Liver (tissue), 9 donors: Measurements from ENCODE around the gene CDKL5. TPM values are rescaled to one million over a fixed set of nuclear protein-coding genes. Genes with fewer than 3 reads are reported as not detected.

ENCODE experiments used
- DNase-seq: peaks from one replicate; pipeline ENCODE4 v3.0.0-alpha.2; 2017; ENCODE audit warnings: low spot score
- H3K27ac ChIP-seq, 2 donors: one replicate each; pipeline ENCODE4 v1.7.0; 2013; ENCODE audit warnings: inconsistent platforms in 2 of 2, low read length in 2 of 2, control low read depth in 1 of 2, low read depth in 1 of 2, mild to moderate bottlenecking in 1 of 2
- H3K27me3 ChIP-seq, 4 donors: one replicate each; pipeline versions ENCODE4 v1.6.1 to v1.7.0; 2013; ENCODE audit warnings: low read length in 3 of 4, inconsistent platforms in 1 of 4, mild to moderate bottlenecking in 1 of 4, moderate library complexity in 1 of 4; ENCODE audit not compliant: control insufficient read depth in 4 of 4, insufficient read depth in 4 of 4
- H3K36me3 ChIP-seq, 4 donors: one replicate each; pipeline versions ENCODE4 v1.6.1 to v1.7.0; 2013; ENCODE audit warnings: low read length in 3 of 4, mild to moderate bottlenecking in 3 of 4, low read depth in 1 of 4, moderate library complexity in 1 of 4; ENCODE audit not compliant: control insufficient read depth in 4 of 4, insufficient read depth in 3 of 4
- H3K4me1 ChIP-seq, 4 donors: one replicate each; pipeline versions ENCODE4 v1.6.1 to v1.7.0; 2013; ENCODE audit warnings: low read length in 3 of 4, mild to moderate bottlenecking in 3 of 4, moderate library complexity in 1 of 4; ENCODE audit not compliant: control insufficient read depth in 4 of 4, insufficient read depth in 4 of 4
- H3K4me3 ChIP-seq, 3 donors: one replicate each; pipeline versions ENCODE4 v1.6.1 to v1.7.0; 2013; ENCODE audit warnings: low read length in 3 of 3, control low read depth in 1 of 3, low read depth in 1 of 3, mild to moderate bottlenecking in 1 of 3
- H3K9ac ChIP-seq, 2 donors: one replicate each; pipeline ENCODE4 v1.7.0; 2013; ENCODE audit warnings: low read length in 2 of 2, mild to moderate bottlenecking in 2 of 2, moderate library complexity in 2 of 2, control low read depth in 1 of 2, low read depth in 1 of 2
- H3K9me3 ChIP-seq, 4 donors: one replicate each; pipeline versions ENCODE4 v1.6.1 to v1.7.0; 2013; ENCODE audit warnings: low read length in 3 of 4; ENCODE audit not compliant: control insufficient read depth in 4 of 4
- ATF3 ChIP-seq: IDR thresholded peaks from 2 replicates; pipeline ENCODE4 v1.6.1; 2016; ENCODE audit warnings: antibody characterized with exemption
- FOXA1 ChIP-seq: IDR thresholded peaks from 2 replicates; pipeline ENCODE4 v1.6.1; 2016; ENCODE audit warnings: antibody characterized with exemption
- FOXA2 ChIP-seq: IDR thresholded peaks from 2 replicates; pipeline ENCODE4 v1.6.1; 2016; ENCODE audit warnings: antibody characterized with exemption
- HNF4G ChIP-seq: IDR thresholded peaks from 2 replicates; pipeline ENCODE4 v1.6.1; 2016; ENCODE audit warnings: antibody characterized with exemption
- JUND ChIP-seq, 2 donors: IDR thresholded peaks; 2 replicates each; pipeline ENCODE4 v1.6.1; 2016; ENCODE audit warnings: antibody characterized with exemption in 2 of 2
- MAX ChIP-seq: IDR thresholded peaks from 2 replicates; pipeline ENCODE4 v1.6.1; 2016; ENCODE audit warnings: antibody characterized with exemption
- NR2F2 ChIP-seq: IDR thresholded peaks from 2 replicates; pipeline ENCODE4 v1.6.1; 2016; ENCODE audit warnings: antibody characterized with exemption
- RAD21 ChIP-seq, 2 donors: IDR thresholded peaks; 2 replicates each; pipeline ENCODE4 v1.6.1; 2016; ENCODE audit warnings: antibody characterized with exemption in 2 of 2, mild to moderate bottlenecking in 2 of 2
- REST ChIP-seq: IDR thresholded peaks from 2 replicates; pipeline ENCODE4 v1.6.1; 2016; ENCODE audit warnings: antibody characterized with exemption, mild to moderate bottlenecking
- RXRA ChIP-seq, 2 donors: IDR thresholded peaks; 2 replicates each; pipeline ENCODE4 v1.6.1; 2017 to 2018; ENCODE audit warnings: antibody characterized with exemption in 2 of 2, mild to moderate bottlenecking in 1 of 2
- SP1 ChIP-seq: IDR thresholded peaks from 2 replicates; pipeline ENCODE4 v1.6.1; 2018; ENCODE audit warnings: antibody characterized with exemption, mild to moderate bottlenecking
- TAF1 ChIP-seq: conservative IDR thresholded peaks from 2 replicates; pipeline ENCODE4 v1.6.1; 2016; ENCODE audit warnings: antibody characterized with exemption, mild to moderate bottlenecking
- YY1 ChIP-seq: IDR thresholded peaks from 2 replicates; pipeline ENCODE4 v1.6.1; 2016; ENCODE audit warnings: antibody characterized with exemption, mild to moderate bottlenecking
- ZBTB33 ChIP-seq: IDR thresholded peaks from 2 replicates; pipeline ENCODE4 v1.6.1; 2016; ENCODE audit warnings: antibody characterized with exemption
- WGBS: extraction: QIAGEN DNeasy Blood & Tissue Kit; methylation state at CpG from one replicate; pipeline ENCODE4 v1.1.7; 2013; 5-methylcytosine and 5-hydroxymethylcytosine counted together
- polyA plus RNA-seq, 2 donors: library from polyadenylated mRNA; stranded (reverse) in 1 of 2; unstranded in 1 of 2; fragments of 200-250 nt in 1 of 2; fragments of >200 nt in 1 of 2; fragmentation: Nextera tagmentation in 1 of 2; extraction: Ambion mirVana in 1 of 2; gene quantifications; one replicate each; pipeline versions ENCODE4 v1.2.1 to v1.2.3, GENCODE V29; 2013 to 2015
- total RNA-seq, 2 donors: library from RNA; depleted of rRNA; stranded (reverse); fragments of >200 nt; gene quantifications; one replicate each; pipeline ENCODE4 v1.2.3, GENCODE V29; 2014
- donor health status: healthy.
- donor health status: healthy.
- donor health status: healthy.
- donor health status: healthy.
- donor health status: healthy.

Gene CDKL5
- total and polyA plus RNA-seq, 4 donors, result 0.59 to 3.3 (median 2.0) TPM

GRCh38 chrX:18630934-18631333 lies 205.5 kb downstream of the CDKL5 start (continued):
- TF ChIP-seq REST (no peak), RXRA (IDR thresholded peaks at IDR 0.05) (no peak), ATF3 (no peak), NR2F2 (no peak), HNF4G (no peak), YY1 (no peak)

- H3K27me3 ChIP-seq, result no peaks in the 10 kb centered on the region
- no peak for DNase-seq
- no peak overlapping the region for H3K9ac ChIP-seq
- no peaks in the 10 kb centered on the region for H3K36me3 ChIP-seq
- H3K4me1 ChIP-seq, result no peaks in the 10 kb centered on the region
- TF ChIP-seq FOXA1 (no peak), TAF1 (no peak), JUND (IDR thresholded peaks at IDR 0.05) (no peak), RXRA (IDR thresholded peaks at IDR 0.05) (no peak)
- H3K27ac ChIP-seq, result no peak overlapping the region
- H3K4me3 ChIP-seq, result no peak overlapping the region
- WGBS, result 94% methylated on average over 2 of the region's 2 CpGs
- no peaks in the 10 kb centered on the region for H3K9me3 ChIP-seq
These were observed 213.0 kb downstream of the CDKL5 start for GRCh38 chrX:18638398-18638797.

- DNase-seq, result no peak
- no peak overlapping the region for H3K9ac ChIP-seq
- H3K9me3 ChIP-seq, result no peaks in the 10 kb centered on the region
- no peaks in the 10 kb centered on the region for H3K27me3 ChIP-seq
- no peaks in the 10 kb centered on the region for H3K36me3 ChIP-seq
- H3K4me1 ChIP-seq, result no peaks in the 10 kb centered on the region
- no peak overlapping the region for H3K27ac ChIP-seq
- TF ChIP-seq ATF3, result no peak
- no peak for TF ChIP-seq MAX
- no peak for TF ChIP-seq TAF1
- no peak for TF ChIP-seq RAD21 (IDR thresholded peaks at IDR 0.05)
- TF ChIP-seq SP1, result no peak
- no peak for TF ChIP-seq ZBTB33
- no peak for TF ChIP-seq NR2F2
- no peak for TF ChIP-seq JUND (IDR thresholded peaks at IDR 0.05)
- TF ChIP-seq RXRA (IDR thresholded peaks at IDR 0.05), result no peak
- no peak for TF ChIP-seq FOXA1
- TF ChIP-seq FOXA2, result no peak
- TF ChIP-seq YY1, result no peak
- no peak overlapping the region for H3K4me3 ChIP-seq
- WGBS, result 96% methylated on average over 2 of the region's 2 CpGs
These were observed 213.9 kb downstream of the CDKL5 start for GRCh38 chrX:18639280-18639679.
